HG02623 (cell line): ENCODE measurements around the gene NBPF4.
A peak's percentile ranks its signal among the peaks of the same experiment; 100 is the strongest.
"Not testable (repeated sequence)": the region's sequence is repeated elsewhere in the genome, so short reads cannot be mapped to it uniquely, and the experiment has no call there.

Experiments used
- ATAC-seq: cut with Tn5 transposase; IDR thresholded peaks from one replicate; pipeline ENCODE4 v1.9.1; 2021; ENCODE audit warnings: moderate library complexity; ENCODE audit not compliant: unreplicated experiment

The NBPF4 gene

DNA sequence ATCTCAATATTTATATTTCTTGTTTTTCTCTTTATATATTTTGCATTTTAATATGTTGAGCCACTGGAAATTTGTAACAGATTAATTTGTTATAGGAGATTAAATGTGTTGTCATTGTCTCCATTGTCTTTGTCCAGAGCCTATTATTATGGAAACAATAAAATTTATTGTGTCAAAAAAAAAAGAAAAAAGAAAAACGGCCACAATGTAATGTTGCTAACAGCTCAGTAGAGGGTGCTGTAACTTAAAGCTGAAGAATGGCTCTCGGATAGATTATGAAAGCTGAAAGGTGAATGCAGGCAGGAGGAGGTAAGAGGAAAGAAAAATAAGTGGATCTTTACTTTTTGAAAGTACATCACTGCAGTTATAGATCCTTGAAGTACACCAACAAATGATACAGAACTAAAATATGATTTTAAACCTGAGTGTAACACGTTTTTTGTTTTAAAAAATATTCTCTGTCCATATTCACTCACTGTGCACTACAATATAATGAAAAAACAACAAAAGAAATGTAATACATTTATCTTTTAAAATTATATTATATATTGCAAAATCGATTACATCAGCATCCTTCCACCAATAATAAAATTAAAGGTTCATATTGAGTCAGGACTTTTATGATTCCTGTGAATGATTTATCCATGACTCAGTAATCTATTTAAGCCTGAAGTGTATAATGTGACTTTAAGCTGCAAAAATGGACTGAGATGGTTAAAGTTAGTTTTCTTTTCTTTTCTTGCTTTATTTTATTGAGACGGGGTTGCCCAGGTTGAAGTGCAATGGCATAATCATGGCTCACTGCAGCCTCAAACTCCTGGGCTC, 29.0 kb downstream of the NBPF4 start:
- peak; percentile 58 for ATAC-seq

- no peak for ATAC-seq
Observed at GRCh38 chr1:108211014-108211413, 32.9 kb downstream of the NBPF4 start.

GRCh38 chr1:108209456-108210108, 34.3 kb downstream of the NBPF4 start:
- ATAC-seq: no peak

GRCh38 chr1:108208724-108209446, 35.0 kb downstream of the NBPF4 start:
- no peak for ATAC-seq

- ATAC-seq: not testable (repeated sequence)
Observed at GRCh38 chr1:108203582-108203981, 40.3 kb downstream of the NBPF4 start.

DNA sequence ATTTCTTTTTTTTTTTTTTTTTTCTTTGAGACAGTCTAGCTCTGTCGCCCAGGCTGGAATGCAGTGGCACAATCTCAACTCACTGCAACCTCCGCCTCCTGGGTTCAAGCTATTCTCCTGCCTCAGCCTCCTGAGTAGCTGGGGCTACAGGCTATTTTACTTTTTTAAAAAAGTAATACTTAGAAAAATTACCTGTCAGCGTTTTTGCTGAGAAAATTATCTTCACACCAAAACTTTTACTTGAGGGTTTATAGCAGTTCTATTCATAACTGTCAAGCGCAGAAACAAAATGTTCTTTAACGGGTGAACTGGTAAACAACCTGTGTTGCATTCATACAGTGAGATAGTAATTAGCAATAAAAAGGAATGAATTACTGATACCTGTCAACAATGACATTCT, 42.2 kb downstream of the NBPF4 start:
- no peak for ATAC-seq

DNA sequence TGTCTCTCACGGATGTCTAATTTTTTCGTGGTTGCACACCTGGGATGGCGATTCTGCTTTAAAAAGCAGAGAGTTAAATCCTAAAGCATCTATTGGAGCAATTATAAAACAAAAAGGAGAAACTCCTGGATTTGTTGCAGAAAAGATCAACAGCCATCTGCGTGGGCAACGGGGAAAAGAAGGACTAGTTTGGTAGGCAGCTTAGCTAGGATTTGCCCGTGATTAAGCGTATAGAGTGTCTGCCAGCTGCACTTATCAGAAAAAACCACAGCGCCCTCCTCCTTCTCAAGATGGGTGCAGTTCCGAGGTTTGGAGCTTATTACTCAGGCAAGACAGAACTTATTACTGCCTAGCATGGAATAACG, 43.2 kb downstream of the NBPF4 start:
- ATAC-seq: no peak

DNA sequence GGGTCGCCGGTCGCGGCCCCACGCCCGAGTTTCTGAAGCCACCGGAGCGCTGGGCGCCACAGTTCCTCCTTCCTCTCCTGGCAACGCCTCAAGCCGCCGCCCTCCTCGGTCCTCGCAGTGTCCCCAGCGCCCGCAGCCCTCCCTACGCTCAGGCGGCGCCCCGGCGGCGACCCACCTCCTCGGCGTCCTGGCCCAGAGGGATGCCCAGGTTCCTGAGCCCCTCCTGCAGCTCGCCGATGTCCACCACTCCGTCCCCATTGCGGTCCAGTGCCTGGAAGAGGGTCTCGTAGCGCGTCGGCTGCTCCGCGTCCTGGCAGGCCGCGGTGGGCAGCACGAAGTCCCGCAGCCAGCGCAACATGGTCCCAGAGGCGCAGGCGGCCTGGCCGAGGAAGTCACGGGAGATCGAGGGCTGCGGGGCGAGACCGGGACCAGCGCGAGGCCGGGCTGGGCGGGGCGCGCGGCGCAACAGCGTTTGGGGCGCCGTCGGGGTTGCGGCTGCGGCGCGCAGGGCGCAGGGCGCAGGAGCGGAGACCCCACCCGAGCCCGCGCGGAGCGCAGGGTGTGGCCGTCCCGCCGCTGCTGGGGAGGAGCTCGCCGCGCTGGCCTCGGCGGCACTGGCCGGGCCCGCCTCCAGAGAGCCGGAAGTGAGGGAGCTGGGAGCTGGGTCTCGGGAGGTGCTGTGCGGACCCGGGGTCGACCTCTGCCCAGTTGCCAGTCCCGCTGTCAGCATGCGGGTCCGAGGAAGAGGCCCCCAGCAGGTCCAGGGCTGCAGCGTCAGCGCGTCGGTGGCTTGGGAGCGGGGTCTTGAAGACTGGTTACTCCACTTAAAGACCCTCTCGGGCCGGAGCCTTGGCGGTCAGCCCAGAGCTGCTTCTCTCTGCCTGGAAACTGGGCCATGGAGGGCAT, 43.8 kb downstream of the NBPF4 start, which contains the start of gene SLC25A24:
TSS of gene SLC25A24 (minus strand) at position 563 of the 906 bp plus-strand sequence. CDS start at position 358, 205 bp downstream.
- peak; percentile 85 for ATAC-seq

GRCh38 chr1:108199201-108199691, 44.6 kb downstream of the NBPF4 start:
- ATAC-seq: no peak

DNA sequence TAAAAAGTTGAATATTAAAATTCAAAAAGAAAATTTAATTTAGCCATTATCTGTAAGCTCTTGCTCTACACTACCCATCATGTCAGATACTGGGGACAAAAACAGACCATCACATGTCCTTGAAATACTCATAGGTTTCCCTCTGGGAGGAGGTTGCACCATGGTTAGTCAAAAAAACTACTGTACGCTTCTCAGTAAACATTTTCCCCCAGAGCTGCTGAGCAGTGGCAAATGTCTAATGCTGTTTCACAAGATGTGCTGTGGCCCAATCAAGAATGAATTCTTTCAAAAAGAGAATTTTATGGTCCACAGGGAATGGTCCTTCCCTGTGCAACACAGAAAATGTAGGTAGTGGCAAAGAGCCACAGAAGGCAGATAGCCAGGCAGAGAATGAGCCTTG, 49.8 kb downstream of the NBPF4 start:
- no peak for ATAC-seq

DNA sequence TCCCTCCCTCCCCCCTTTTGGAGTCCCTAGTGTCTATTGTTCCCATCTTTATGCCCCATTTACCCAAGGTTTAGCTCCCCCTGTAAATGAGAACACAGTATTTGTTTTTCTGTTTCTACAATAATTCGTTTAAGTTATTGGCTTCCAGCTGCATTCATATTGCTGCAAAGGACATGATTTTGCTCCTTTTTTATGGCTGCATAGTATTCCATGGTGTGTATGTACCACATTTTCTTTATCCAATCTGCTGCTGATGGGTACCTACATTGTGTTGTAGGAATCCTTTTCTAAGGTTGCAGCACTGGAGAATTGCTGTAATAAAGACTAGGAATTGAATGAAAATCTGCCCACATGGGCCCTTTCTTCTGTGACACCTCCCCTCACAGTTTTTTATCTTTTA, 50.5 kb downstream of the NBPF4 start:
- no peak for ATAC-seq

DNA sequence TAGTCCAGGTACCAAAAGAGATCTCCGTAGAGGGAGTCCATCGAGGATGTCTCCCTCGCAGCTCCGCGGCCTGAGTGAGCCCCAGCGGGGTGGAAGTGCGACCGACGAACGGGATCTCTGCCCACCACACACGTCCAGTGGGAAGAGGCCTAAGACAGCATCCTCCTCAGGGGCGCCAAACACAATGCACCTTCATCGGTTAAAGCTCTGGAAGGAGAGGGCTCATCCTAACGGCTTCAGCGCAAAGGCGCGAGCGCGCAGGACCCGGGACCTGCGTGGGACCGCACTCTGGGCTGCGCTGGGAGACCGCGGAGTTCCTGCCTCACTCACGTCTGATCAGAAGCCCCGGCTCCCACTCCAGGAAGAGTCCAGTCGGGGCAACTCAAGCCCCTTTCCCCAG, 51.3 kb downstream of the NBPF4 start:
- ATAC-seq: no peak

DNA sequence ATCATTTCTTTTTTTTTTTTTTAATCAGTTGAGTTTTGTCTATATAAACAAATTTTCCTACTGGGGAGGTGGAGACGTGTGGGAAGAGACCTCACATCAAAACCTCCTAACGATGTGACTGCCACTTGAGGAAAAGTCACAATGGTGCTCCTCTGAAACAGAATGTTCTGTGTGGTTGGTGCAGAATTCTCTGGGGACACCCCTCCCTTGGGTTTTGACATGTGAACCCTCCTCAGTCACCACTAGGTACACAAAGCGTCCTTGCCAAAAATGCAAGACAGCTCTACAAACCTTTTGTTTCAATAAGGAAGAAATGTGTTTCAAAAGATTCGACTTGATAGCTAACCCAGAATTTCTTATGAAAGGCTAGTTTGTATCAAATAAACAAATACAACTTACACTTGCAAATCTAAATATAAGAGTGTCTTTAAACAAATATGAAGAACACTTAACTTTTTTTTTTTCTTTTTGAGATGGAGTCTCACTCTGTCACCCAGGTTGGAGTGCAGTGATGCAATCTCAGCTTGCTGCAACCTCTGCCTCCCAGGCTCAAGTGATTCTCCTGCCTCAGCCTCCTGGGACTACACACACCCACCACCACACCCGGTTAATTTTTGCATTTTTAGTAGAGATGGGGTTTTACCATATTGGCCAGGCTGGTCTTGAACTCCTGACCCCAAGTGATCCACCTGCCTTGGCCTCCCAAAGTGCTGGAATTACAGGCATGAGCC, 53.0 kb downstream of the NBPF4 start:
- no peak for ATAC-seq

- ATAC-seq: no peak
Observed at GRCh38 chr1:108190001-108190634, 53.8 kb downstream of the NBPF4 start.

DNA sequence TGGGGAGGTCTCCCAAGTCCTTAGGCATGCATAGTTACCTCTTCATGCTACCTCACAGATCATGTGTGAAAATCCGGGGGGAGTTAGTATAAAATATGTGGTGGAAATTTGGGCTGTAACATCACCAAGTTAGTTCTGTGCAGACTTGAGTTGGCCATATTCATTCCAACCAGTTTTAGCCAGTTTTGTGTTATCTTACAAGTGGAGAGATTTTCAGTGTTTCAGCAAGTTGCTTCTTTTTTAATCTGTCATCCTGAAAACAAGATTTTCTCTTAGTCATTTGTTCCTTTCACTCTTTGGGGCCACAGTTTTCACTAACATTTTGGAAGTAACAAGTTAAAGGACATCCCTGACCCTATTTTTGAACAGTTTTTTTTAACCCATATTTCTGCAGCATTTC, 55.1 kb downstream of the NBPF4 start:
- no peak for ATAC-seq

DNA sequence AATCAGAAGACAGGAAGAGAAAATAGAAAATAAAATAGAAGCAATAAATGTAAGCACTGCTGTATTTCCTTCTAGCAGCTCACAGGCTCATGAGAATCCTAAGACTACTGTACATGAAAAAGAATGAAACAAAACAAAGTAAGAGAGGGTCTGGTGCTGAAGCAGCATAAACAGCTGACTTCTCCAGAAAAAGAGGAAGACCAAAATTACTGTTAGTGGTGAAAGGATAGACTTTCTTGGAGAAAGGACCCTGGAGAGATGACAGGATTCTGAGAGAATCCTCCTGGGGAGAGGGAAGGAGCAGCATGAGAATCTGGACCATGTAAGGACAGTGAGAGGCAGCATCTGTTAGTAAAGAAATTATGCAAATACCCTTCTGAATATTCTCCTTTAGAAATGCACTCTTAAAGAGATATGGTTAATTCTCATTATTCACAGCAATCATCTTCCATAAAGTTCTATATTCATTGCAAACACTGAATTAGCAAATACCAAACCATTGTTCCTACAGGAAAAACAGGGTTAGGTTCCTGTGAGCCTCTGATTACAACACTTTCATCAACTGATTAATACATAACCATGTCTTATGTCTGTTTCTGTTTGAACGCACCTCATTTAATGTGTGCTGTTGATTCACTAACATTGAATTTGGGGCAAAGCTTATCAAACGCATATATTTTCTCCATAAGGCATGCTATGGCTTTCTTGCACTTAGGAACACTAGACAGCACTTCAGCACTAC, 60.7 kb downstream of the NBPF4 start:
- ATAC-seq: no peak

DNA sequence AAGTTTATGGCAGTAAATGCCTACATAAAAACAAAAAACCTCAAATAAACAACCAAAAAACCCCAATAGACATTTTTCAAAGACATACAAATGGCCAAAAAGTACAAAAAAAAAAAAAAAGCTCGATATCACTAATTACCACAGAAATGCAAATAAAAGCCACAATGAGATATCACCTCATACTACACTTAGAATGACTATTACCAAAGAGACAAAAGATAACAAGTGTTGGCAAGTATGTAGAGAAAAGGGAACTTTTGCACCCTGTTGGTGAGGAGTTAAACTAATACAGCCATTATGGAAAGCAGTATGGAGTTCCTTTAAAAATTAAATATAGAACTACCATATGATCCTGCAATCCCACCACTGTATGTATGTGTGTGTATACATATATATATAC, 64.9 kb downstream of the NBPF4 start:
- ATAC-seq: no peak
